GM18873 (cell line): ENCODE results near the gene GFRA1.

Experiments
- ATAC-seq: cut with Tn5 transposase; IDR thresholded peaks from one replicate; pipeline ENCODE4 v1.9.1; 2021; ENCODE audit warnings: mild to moderate bottlenecking, moderate library complexity, moderate number of reproducible peaks; ENCODE audit not compliant: unreplicated experiment, low FRiP score

GFRA1 gene

DNA sequence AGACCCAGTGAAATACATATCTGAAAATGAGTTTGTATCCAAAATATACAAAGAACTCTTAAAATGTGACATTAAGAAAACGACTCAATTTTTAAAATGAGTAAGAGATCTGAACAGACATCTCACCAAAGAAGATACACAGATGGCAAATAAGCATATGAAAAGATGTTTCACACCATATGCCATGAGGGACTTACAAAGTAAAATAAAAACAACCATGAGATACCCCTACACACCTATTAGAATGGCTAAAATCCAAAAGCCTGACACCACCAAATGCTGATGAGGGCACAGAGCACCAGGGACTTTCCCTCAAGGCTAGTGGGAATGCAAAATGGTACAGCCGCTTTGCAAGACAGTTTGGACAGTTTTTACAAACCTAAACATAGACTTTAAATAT lies 27.9 kb downstream of the GFRA1 start:
- ATAC-seq, result no peak

DNA sequence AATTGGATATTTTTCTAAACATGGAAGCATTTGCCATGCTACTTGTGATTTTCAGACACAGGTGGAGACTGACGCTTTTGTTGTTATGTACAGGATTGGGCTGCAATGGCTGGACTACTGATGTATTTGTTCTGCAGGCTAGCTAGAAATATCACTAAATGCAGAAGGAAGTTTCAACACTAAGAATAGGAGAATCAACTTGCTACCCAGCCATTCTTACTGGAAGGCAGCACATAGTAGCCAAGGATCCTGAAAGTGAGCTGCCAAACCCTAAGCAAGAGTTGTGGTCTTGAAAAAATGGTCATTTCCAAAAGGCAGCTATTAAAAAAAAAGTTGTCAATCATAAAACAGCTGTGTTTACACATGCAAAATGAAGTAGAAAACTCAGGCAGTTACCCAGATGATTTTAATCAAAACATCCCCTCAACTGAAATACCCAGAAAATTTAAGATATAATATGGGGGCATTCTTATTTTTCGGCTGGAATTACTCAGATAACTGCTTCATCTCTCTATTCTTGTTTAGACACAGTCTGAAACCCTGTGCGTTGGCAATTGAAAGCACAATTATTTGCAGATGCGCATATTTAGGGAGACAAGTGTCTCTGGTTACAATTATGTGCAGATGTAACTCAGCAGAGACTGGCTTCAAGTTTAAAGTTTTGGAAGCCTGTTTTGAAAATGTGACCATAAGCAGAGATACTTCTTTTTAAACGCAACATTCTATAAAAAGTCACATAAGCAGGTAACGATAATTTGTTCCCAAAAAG lies 31.2 kb downstream of the GFRA1 start:
- no peak for ATAC-seq

DNA sequence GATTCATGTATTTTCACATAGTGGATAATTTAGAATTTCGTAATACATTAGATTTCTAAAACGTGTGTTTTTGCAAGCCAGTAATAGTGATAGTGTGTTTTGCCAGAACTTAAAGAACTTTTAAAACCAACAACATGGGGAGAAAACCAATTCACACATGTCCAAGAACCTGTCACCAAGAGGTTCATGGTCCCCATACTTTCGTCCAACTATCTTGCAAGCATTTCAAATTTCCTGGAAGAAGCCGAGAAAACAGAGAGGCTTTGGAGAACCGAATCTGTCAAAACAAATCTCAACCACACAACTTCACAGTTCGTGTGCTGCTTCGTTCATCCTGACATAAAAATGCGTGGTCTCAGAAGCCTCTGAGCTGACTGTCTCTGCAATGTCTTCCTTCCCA lies 31.9 kb downstream of the GFRA1 start:
- ATAC-seq, result no peak

DNA sequence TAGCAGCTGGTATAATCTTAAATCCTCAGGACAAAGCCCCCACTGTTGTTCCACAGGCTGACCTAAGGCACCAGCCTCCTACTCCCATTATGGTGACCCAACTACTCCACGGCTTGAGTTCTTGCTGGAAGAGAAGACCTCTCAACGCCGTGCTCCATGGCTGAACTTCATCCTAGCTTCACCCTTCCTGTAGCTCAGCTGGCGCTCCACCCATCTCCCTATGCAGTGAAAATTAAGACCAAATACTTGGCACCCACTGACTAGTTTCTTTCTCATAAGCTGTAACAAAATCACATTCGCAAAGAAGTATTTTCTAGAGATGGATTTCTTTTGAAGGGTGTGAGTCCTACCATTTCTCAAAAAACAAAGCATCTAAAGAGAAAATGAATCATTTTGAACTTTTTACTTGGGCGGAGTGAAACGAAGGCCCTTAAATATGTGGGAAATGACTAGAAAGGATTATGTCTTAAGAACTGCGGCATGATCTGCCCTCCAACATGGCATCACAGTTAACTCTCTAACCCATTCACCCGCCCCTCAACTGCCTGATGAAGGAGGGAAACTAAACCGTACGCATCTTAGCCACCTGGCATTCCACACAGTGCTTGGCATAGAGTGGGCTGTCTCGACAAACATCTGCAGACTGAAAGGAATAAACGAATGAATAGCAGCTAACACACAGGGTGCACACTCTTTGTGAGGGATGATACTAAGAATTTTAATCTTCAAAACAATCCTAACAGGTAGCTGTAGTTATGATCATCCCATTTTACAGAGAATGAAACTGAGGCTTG lies 32.7 kb downstream of the GFRA1 start:
- ATAC-seq, result no peak

DNA sequence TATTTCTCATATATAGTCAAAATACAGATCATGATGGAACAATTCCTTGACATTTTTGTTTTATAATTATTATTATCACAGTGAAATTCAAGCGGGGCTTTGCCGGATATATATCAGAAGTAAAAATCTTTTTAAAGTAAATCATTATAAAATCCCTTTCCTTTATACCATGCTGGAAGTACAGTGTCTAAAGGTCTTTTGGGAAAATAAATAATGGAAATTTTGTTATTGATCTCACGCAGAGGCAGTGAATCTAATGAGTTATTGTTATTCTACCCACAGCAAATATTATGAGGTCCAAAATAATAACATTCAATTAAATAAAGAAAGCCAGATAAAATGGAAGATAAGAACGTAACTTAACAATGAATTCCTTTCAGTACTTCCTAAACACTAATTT lies 33.8 kb downstream of the GFRA1 start:
- no peak for ATAC-seq

DNA sequence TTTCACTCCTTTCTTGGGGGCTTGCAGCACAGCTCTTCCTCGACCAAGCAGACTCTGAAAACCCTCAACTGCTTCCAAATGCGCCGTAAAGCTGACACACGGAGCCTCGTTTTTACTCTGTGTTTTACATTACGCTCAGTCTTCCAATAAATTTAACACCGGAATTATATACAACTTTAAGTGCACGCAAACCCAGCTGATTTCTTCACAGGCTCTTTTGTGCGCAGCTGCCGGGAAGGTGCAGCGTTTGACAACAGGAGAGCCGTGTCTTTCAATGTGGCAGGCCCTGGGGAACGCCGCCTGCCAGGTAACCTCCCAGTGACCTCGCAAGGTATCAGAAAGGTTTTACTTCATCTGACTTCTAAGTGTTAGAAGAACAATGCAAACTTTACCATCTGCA lies 35.0 kb downstream of the GFRA1 start:
- no peak for ATAC-seq

DNA sequence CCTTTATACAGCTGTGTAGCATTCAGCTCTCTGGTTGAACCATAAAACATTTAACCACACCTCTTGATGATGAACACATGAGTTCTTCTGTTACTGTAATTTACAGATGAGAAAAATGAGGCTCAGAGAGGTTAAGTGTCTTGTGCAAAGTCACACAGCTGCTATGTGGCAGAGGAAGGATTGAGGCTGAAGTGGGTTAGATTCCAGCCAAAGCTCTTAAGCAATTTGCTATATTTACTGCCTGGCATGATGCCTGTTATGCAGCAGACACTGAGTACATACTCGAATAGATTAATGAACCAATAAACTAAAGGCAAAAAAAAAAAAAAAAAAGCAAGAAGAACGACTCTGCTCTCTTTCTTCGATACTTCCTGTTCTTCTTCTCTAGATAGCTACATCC lies 35.7 kb downstream of the GFRA1 start:
- ATAC-seq, result no peak

DNA sequence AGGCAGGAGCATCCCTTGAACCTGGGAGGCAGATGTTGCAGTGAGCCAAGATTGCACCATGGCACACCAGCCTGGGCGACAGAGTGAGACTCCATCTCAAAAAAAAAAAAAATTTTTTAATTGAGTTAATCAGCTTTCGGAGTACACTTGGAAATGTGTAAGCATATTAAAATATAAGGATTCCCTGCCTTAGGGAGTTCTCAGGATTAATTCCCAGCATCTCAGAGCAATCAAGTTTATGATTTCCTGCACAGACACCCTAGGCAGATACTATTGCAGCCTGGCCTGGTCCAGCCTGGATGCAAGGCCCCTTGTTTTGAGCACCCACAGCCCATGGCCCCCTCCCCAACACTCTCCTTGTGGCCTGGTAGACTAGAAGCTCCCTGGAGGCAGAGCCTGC lies 39.8 kb downstream of the GFRA1 start:
- no peak for ATAC-seq

DNA sequence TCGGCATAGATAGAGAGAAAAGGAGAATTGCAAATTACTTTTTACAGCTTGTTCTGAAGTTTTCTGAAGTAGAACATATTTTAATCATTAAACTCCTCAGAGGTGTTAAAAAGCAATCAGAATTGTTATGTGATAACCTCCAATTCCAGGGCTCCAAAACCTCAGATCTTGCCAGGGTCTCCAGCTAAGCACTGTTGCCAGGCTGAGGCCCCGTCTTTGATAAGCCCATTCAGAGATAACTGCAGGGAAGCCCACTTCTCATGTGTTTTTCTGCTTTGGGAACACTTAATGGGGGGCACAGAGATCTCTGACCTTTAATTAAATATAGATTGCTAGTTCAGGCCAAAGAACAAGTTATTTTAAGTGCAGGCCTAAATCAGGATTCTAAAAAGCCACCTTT lies 40.4 kb downstream of the GFRA1 start:
- ATAC-seq, result no peak

DNA sequence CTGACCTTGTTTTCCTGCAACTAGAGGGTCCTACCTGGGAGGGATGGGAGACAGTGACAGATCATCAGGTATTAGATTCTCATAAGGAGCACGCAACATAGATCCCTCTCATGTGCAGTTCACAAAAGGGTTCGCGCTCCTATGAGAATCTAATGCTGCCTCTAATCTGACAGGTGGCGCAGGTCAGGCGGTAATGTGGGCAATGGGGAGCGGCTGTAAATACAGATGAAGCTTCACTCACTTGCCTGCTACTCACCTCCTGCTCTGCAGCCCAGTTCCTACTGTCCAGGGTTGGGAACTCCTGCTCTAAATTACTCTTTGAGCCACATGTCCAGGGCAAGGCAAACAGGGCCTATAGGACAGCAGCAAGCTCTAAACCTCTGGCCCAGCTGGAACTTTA lies 46.2 kb downstream of the GFRA1 start:
- no peak for ATAC-seq

DNA sequence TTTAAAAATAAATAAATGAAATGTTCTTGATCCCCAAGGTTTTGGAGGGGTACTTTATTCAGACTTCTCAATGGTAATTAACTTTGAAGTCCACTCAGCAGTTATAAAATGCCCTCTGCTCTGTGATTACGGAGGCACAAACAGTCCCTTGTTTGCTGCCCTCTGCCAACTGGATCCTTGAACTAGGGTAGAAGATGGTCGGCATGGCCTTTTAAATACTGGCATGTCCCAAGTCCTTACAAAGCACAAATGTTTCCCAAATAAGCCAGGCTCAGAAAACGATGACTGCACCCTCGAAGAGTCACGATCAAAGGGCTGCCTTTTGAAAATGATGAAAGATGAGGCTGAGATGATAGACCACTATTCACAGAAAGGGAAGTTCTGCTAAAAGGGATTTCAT lies 47.0 kb downstream of the GFRA1 start:
- no peak for ATAC-seq

DNA sequence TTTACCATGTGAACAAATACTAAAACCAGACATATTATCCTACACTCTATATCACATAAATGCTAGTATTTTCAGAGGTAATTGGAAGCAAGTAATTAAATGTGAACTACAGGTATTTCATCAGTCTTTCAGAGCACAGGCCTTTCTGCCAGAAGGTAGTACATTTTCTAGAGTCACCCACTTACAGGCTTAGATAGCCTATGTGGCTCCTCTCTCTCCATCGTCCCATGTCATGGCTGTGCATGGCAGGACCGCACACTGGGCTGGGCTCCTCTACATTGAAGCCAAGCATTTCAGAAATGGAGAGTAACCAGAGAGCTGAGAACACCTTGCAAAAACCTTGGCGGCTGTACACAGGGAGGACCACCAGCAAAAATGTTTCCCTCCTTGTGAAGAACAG lies 49.7 kb downstream of the GFRA1 start:
- no peak for ATAC-seq

DNA sequence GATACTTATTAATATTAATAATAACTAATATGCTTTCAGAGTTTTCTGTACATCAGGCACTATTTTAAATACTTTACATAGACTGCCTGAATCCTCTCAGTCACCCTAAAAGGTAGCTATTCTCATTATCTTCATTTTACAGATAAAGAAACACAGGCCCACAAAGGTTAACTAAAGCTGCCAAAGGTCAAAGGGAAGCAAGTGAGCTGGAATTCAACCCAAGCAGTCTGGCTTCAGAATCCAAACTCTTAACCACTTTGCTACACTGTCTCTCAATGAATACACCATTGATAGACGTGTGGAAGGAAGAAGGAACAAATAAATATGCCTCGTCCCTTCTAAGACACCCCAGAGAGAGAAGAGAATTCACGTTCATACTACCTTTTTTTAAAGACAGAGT lies 52.0 kb downstream of the GFRA1 start:
- ATAC-seq, result no peak

DNA sequence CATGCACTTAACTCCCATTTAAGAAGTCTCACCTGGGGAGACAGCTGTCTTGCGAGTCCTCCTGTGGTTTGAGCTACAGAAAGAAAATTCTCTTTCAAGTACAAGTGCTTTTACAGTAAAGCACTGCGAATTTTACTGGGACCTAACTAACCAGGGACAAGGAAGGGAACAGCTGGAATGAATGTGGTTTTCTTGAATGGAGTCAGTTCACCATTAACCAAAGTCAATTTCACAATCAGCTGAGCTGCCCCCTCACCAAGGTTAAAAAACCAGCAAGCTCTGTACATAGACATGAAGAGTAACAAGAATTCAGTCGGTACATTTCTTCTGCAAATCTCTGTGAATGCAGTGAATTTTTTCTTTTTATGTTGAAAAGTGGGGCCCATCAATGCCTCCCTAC lies 56.3 kb downstream of the GFRA1 start:
- ATAC-seq, result no peak

DNA sequence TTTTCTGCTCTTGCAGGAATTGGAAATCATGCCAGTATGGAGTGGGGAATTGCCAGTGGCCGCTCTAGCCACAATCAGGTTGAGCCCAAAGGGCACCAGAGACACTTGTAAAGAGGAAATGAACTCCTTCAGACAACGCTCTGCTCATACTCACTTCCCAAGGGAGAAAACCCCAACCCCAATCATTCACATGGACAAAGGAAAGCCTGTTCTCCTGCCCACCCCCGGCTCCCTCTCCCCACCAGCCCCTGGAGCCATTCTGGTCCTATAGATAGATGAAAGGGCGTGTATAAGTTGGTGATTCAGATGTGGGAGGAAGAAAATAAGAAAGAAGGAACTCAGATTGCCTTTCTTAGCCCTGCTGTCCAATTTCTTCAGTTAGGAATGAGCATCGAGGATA lies 57.4 kb downstream of the GFRA1 start:
- no peak for ATAC-seq

DNA sequence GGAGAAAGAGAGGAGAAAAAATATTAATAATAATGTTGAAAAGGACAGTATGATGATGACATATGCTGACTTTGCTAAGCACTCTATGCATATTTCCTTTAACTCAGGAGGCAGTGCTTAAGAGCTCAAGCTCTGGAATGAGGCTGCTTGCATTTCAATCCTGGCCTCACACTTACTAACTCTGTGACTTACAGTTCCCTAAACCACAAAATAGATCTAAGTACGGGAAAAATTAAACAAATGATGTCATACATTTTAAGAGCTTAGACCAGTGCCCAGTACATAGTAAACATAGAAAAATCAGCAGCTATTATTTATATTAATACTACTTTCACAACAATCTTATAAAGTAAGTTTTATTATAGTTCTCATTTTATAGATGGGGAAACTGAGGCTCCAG lies 61.3 kb downstream of the GFRA1 start:
- ATAC-seq, result no peak

DNA sequence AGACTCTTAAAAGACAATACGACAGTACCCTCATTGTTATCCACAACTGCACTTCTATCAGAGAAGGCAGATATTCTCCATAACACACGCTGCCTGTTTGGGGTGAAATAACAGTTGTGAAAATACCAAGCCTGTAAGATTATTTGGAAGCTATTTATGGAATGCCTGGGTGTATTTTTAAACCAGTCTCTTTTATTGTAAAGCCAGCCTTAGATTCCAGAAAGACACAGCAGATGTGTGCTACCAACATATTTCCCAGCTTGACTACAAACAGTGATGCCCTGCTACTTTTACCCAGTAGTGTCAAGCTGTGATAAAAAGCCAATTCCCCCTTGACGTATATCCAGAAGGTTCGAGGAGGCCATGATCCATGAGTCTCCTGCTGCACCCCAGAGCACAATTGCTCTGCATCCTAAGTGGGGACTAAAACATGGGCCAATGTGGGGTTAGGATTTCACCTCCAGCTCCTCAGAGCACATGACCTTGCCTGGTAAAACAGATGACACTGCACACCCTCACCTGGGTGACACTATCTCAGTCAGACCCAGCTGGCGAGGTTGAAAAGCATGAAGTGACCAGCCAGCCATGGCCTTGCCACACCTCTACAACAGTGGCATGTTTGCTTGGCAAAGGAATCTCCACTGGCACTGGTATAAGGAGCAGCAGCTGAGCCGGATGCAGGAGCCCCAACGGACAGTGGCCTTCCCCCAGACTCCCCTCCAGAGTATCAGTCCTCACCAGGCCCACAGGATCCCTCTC lies 62.2 kb downstream of the GFRA1 start:
- no peak for ATAC-seq

DNA sequence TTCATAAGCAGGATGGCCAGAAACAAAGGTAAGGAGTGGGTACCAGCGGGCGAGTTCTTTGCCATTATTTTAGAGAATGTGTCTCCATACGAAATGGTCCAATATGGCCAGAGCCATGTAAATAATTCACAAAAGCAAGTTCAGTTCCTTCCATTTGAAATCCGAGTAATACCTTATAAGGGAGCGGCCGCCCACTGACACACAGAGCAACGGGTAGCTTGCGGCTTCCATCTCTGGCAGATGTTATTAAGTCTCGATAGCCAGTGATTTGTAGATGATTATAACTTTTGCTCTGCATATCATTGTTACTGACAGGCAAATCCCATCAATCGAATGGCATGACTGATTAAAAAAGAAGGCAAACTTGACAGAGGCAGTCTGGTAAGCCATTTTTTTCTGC lies 63.2 kb downstream of the GFRA1 start:
- no peak for ATAC-seq

DNA sequence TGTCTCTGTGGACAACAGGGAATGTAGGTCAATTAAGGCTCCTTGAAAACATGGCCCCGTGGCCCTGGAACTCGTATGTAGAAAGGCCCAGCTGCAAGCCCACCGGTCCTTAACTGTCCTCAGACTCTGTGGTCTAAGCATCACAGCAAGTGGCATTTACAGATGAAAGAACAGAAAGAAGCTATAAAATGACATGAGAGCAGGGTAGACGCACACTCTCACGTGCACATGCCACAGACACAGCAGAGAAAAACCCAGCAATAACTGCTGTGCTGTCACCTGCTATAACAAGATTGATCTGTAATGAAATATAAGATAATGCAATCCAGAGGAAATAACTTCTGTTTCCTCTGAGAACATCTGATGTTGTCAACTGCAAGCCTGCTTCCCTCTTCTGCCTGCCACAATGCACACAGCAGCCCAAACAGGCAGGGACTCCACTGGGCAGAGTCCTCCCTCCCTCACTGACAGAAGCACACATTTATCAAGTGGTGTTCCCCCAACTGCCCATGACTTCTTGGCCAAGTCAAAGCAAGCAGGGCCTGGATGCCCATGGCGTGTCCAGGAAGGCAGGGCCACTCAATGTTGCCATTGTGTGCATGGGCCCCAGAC lies 63.9 kb downstream of the GFRA1 start:
- ATAC-seq, result no peak

DNA sequence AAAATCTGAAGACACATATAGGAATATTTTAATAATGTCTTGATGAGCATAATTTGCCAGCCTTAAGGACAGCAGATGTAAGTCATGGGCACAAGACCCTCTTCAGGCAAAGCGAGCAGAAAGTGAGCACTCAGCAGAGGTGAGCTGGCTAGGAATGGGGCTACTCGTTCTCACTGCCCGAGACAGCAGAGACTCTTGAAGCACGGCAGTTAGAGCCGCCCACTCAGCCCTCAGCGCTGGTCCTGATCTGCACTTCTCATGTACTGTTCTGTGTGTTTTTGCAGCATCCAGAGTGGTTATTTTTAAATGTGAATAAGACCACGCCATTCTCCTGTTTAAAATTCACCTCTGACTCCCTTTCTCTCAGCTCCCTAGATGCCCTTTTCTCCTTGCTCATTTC lies 65.3 kb downstream of the GFRA1 start:
- ATAC-seq, result no peak

DNA sequence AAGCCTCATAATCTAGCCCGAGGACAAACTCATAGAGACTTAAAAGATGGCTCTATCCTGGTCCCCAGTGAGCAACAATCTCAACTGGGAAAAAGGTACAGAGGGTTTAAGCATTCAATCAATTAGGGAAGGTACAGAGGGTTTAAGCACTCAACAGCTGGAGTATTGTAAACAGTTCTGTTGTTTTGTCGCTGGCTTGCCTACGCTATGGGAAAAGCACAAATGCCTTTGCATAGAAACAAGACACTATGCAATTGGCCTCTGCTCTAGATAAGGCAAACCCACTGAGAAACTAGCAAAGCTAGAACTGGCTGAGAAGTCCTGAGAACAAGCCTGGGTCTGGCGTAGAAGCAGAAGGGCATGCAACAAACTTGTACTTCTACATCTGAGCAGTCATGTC lies 69.3 kb downstream of the GFRA1 start:
- no peak for ATAC-seq
